Endothelial cell of umbilical vein (primary cell): Measurements from ENCODE around the gene SLC25A26.

Experiments
- POLR2AphosphoS5 ChIP-seq: IDR thresholded peaks from 2 replicates; pipeline ENCODE4 v1.6.1; 2012; ENCODE audit warnings: low read depth, mild to moderate bottlenecking, control low read depth, low read length, moderate library complexity; ENCODE audit not compliant: insufficient read depth
- TF ChIP-seq, protein P1 (sequence below), 2 donors: IDR thresholded peaks; 1 replicate in 1 of 2; 2 replicates in 1 of 2; pipeline ENCODE4 v1.5.1; 2011; ENCODE audit warnings: low read length in 2 of 2, mild to moderate bottlenecking in 2 of 2, moderate library complexity in 2 of 2, control low read depth in 1 of 2, inconsistent platforms in 1 of 2, low read depth in 1 of 2; ENCODE audit not compliant: insufficient read depth in 1 of 2; ENCODE audit errors: extremely low read depth in 1 of 2

DNA sequence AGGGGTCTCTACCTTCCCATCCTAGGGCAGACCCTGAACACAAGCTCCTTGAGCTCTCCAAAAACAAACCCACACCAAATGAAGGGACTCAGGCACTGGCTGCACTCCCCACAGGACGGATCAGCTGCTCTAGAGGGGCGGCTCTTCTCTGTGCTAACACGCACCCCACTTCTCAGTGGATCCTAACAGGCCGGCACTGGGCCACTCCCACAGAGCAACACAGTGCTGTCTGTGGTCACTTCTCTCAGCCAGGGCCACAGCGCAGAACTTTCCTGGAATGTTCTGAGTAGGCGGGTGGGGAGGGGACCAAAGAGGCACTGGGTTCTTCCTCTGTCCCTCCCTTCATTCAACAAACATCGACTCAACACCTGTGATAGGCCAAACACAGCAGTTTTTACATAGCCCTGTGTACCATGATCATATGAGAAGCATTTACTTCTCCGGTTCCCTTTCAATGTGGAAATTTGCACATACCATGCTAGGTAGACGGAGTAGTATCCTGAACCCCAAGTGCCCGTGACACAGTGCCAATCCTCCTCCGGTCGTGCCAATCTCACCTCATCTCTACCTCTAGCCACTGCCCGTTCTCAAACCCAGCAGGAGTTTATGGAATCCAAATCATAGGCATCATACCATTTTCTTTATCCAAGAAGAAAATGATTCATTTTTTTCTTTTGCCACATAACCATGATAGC lies 181.9 kb downstream of the SLC25A26 start:
- TF ChIP-seq, protein P1, sequence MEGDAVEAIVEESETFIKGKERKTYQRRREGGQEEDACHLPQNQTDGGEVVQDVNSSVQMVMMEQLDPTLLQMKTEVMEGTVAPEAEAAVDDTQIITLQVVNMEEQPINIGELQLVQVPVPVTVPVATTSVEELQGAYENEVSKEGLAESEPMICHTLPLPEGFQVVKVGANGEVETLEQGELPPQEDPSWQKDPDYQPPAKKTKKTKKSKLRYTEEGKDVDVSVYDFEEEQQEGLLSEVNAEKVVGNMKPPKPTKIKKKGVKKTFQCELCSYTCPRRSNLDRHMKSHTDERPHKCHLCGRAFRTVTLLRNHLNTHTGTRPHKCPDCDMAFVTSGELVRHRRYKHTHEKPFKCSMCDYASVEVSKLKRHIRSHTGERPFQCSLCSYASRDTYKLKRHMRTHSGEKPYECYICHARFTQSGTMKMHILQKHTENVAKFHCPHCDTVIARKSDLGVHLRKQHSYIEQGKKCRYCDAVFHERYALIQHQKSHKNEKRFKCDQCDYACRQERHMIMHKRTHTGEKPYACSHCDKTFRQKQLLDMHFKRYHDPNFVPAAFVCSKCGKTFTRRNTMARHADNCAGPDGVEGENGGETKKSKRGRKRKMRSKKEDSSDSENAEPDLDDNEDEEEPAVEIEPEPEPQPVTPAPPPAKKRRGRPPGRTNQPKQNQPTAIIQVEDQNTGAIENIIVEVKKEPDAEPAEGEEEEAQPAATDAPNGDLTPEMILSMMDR (IDR thresholded peaks at IDR 0.05; ENCODE audit: extremely low read depth in 1 of 2, insufficient read depth in 1 of 2, low read depth in 1 of 2, low read length in 2 of 2): no peak
- no peak for TF ChIP-seq POLR2AphosphoS5
